GM18858 (cell line): ENCODE measurements around the gene TDRD3.
"Not testable (repeated sequence)": the region's sequence is repeated elsewhere in the genome, so short reads cannot be mapped to it uniquely, and the experiment has no call there.

Source experiments
- ATAC-seq: cut with Tn5 transposase; IDR thresholded peaks from one replicate; pipeline ENCODE4 v1.9.1; 2021; ENCODE audit not compliant: unreplicated experiment

TDRD3 gene

GRCh38 chr13:60398379-60398891 is 1.4 kb downstream of the TDRD3 start:
- ATAC-seq: no peak

GRCh38 chr13:60398907-60399589 is 2.0 kb downstream of the TDRD3 start:
- ATAC-seq: no peak

GRCh38 chr13:60402022-60402421 is 5.0 kb downstream of the TDRD3 start:
- no peak for ATAC-seq

GRCh38 chr13:60407095-60407494 is 10.1 kb downstream of the TDRD3 start:
- no peak for ATAC-seq

GRCh38 chr13:60407852-60408251 is 10.8 kb downstream of the TDRD3 start:
- not testable (repeated sequence) for ATAC-seq

GRCh38 chr13:60409574-60410292 is 12.7 kb downstream of the TDRD3 start:
- ATAC-seq: not testable (repeated sequence)

GRCh38 chr13:60410299-60410698 is 13.3 kb downstream of the TDRD3 start:
- no peak for ATAC-seq

GRCh38 chr13:60411464-60411863 is 14.4 kb downstream of the TDRD3 start:
- no peak for ATAC-seq

- no peak for ATAC-seq
These were observed 15.0 kb downstream of the TDRD3 start for GRCh38 chr13:60411983-60412382.

GRCh38 chr13:60412909-60413616 is 16.0 kb downstream of the TDRD3 start:
- ATAC-seq: no peak

- ATAC-seq: no peak
These were observed 17.2 kb downstream of the TDRD3 start for GRCh38 chr13:60414177-60414576.

- ATAC-seq: peak; percentile 56
These were observed 20.7 kb downstream of the TDRD3 start for GRCh38 chr13:60417734-60418133.

- no peak for ATAC-seq
These were observed 21.9 kb downstream of the TDRD3 start for GRCh38 chr13:60418954-60419353.

- ATAC-seq: no peak
These were observed 28.3 kb downstream of the TDRD3 start for GRCh38 chr13:60425332-60425731.

- ATAC-seq: no peak
These were observed 29.1 kb downstream of the TDRD3 start for GRCh38 chr13:60426075-60426474.

GRCh38 chr13:60427285-60427684 is 30.3 kb downstream of the TDRD3 start:
- peak; percentile 29 for ATAC-seq

GRCh38 chr13:60431108-60431700 is 34.2 kb downstream of the TDRD3 start:
- peak; percentile 78 for ATAC-seq

- no peak for ATAC-seq
These were observed 36.5 kb downstream of the TDRD3 start for GRCh38 chr13:60433505-60433904.

- ATAC-seq: peak; percentile 34
These were observed 38.8 kb downstream of the TDRD3 start for GRCh38 chr13:60435762-60436374.

- ATAC-seq: no peak
These were observed 42.2 kb downstream of the TDRD3 start for GRCh38 chr13:60439201-60439600.

GRCh38 chr13:60441761-60442160 is 44.7 kb downstream of the TDRD3 start:
- ATAC-seq: no peak
